ENCODE measurements around the gene ADD3.

DNA sequence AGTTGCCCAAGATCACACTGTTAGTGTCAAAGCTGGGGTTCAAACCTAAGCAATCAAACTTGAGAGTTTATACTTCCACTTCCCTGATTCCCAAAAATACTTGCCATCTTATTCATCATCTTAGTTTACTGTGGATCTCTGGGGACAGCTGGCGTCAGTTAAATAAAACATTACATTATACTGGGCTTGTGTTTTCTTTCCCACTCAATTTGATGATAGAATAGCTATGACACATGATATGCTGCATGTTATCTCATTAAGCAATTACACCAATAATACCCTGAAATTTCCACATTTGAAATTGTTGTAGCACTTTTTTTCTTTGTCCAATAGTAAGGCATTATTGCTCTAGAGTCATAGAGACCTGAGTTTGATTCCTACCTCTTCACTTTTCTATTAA, 136.7 kb downstream of the ADD3 start:
- TF ChIP-seq, protein P1, sequence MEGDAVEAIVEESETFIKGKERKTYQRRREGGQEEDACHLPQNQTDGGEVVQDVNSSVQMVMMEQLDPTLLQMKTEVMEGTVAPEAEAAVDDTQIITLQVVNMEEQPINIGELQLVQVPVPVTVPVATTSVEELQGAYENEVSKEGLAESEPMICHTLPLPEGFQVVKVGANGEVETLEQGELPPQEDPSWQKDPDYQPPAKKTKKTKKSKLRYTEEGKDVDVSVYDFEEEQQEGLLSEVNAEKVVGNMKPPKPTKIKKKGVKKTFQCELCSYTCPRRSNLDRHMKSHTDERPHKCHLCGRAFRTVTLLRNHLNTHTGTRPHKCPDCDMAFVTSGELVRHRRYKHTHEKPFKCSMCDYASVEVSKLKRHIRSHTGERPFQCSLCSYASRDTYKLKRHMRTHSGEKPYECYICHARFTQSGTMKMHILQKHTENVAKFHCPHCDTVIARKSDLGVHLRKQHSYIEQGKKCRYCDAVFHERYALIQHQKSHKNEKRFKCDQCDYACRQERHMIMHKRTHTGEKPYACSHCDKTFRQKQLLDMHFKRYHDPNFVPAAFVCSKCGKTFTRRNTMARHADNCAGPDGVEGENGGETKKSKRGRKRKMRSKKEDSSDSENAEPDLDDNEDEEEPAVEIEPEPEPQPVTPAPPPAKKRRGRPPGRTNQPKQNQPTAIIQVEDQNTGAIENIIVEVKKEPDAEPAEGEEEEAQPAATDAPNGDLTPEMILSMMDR (IDR thresholded peaks at IDR 0.05; ENCODE audit: borderline replicate concordance, extremely low read depth, low read length, poor library complexity, severe bottlenecking), result no peak
- TF ChIP-seq EZH2 (IDR thresholded peaks at IDR 0.05; ENCODE audit: borderline replicate concordance, low read depth, low read length, severe bottlenecking), result no peak

Measured in DND-41 (cell line).